Epidermal melanocyte (primary cell): ENCODE measurements around the gene PIK3CG.
"Not testable (repeated sequence)": the region's sequence is repeated elsewhere in the genome, so short reads cannot be mapped to it uniquely, and the experiment has no call there.

Source experiments
- DNase-seq: peaks from one replicate; pipeline ENCODE4 v3.0.0; 2011; ENCODE audit warnings: low spot score; ENCODE audit not compliant: insufficient read length

The PIK3CG gene

GRCh38 chr7:106936236-106936635, 71.2 kb downstream of the PIK3CG start:
- no peak for DNase-seq

- DNase-seq: not testable (repeated sequence)
Measured at GRCh38 chr7:106938122-106938521, 73.0 kb downstream of the PIK3CG start.

GRCh38 chr7:106938803-106939202, 73.7 kb downstream of the PIK3CG start:
- no peak for DNase-seq

- DNase-seq: no peak
Measured at GRCh38 chr7:106944035-106944665, 79.1 kb downstream of the PIK3CG start.

GRCh38 chr7:106947244-106947728, 82.2 kb downstream of the PIK3CG start:
- DNase-seq: peak; percentile 85

GRCh38 chr7:106952001-106952657, 87.0 kb downstream of the PIK3CG start:
- no peak for DNase-seq

- DNase-seq: no peak
Measured at GRCh38 chr7:106952658-106953231, 87.7 kb downstream of the PIK3CG start.

GRCh38 chr7:106954840-106955239, 89.8 kb downstream of the PIK3CG start:
- no peak for DNase-seq

GRCh38 chr7:106955857-106956256, 90.8 kb downstream of the PIK3CG start:
- DNase-seq: not testable (repeated sequence)
